K562 treated with DMSO at 1 percent for 24 hours (cell line): ENCODE results near the gene ACYP1. TPM values are rescaled to one million over a fixed set of nuclear protein-coding genes. Genes with fewer than 3 reads are reported as not detected.

Experiments
- total RNA-seq: library from RNA; unstranded; fragments of 300-600 nt; gene quantifications from 2 replicates; pipeline ENCODE4 v1.2.3, GENCODE V29; 2022; ENCODE audit warnings: low read depth; ENCODE audit not compliant: insufficient read depth

The ACYP1 gene
- 37.6 and 41.1 TPM in 2 replicates for total RNA-seq

GRCh38 chr14:75063491-75064204, at the start of gene ACYP1:
ACYP1 (minus strand) TSS chr14:75064024; CDS start chr14:75063553, 471 bp downstream.

GRCh38 chr14:75069121-75069810, 5.4 kb upstream of the ACYP1 start, which contains the start of gene ZC2HC1C:
ZC2HC1C (plus strand) TSS chr14:75069641; CDS start chr14:75070574, 933 bp downstream.

GRCh38 chr14:75050852-75051555, 12.8 kb downstream of the ACYP1 start, which contains the start of gene MLH3:
MLH3 (minus strand) TSS chr14:75051467; CDS start chr14:75049655, 1,812 bp downstream.

Other genes with a start within 250 kb of the ACYP1 start
- gene PROX2, start 187.9 kb downstream of the ACYP1 start, total RNA-seq, result 0.08 TPM in 1 of 2 replicates, not detected in the other
- 40.8 and 43.9 TPM in 2 replicates for gene DLST, start 182.1 kb downstream of the ACYP1 start, total RNA-seq
- 2.7 and 4.0 TPM in 2 replicates for gene RPS6KL1, start 140.8 kb downstream of the ACYP1 start, total RNA-seq
- 1.1 and 2.0 TPM in 2 replicates for gene PGF, start 108.4 kb downstream of the ACYP1 start, total RNA-seq
- 25.6 and 33.0 TPM in 2 replicates for gene EIF2B2, start 61.1 kb downstream of the ACYP1 start, total RNA-seq
- gene MLH3, start 12.6 kb downstream of the ACYP1 start, total RNA-seq, result 3.6 and 3.8 TPM in 2 replicates
- gene ZC2HC1C, start 5.6 kb upstream of the ACYP1 start, total RNA-seq, result 8.4 and 8.8 TPM in 2 replicates
- 29.1 and 36.4 TPM in 2 replicates for gene NEK9, start 63.0 kb upstream of the ACYP1 start, total RNA-seq
- 79.9 and 105 TPM in 2 replicates for gene TMED10, start 112.6 kb upstream of the ACYP1 start, total RNA-seq
- 6.4 and 7.3 TPM in 2 replicates for gene FOS, start 214.8 kb upstream of the ACYP1 start, total RNA-seq